ENCODE results near the gene PNLIPRP1.

DNA sequence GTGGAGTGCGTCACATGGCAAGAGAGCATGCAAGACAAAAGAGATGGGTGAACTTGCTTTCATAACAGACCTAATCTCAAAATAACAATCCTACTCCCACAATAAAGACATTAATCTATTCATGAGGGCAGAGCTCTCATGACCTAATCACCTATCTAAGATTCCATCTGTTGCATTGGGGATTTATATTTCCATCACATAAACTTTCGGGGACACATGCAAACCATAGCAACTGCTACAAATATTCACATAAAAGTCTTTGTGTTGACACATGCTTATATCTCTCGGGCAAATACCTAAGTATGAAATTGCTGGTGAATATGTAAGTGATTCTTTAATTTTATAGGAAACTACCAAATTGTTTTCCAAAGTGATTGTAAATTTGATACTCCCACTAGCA is 16.0 kb upstream of the PNLIPRP1 start:
- TF ChIP-seq, protein P1, sequence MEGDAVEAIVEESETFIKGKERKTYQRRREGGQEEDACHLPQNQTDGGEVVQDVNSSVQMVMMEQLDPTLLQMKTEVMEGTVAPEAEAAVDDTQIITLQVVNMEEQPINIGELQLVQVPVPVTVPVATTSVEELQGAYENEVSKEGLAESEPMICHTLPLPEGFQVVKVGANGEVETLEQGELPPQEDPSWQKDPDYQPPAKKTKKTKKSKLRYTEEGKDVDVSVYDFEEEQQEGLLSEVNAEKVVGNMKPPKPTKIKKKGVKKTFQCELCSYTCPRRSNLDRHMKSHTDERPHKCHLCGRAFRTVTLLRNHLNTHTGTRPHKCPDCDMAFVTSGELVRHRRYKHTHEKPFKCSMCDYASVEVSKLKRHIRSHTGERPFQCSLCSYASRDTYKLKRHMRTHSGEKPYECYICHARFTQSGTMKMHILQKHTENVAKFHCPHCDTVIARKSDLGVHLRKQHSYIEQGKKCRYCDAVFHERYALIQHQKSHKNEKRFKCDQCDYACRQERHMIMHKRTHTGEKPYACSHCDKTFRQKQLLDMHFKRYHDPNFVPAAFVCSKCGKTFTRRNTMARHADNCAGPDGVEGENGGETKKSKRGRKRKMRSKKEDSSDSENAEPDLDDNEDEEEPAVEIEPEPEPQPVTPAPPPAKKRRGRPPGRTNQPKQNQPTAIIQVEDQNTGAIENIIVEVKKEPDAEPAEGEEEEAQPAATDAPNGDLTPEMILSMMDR (IDR thresholded peaks at IDR 0.05; ENCODE audit: poor library complexity) = no peak
- no peak for TF ChIP-seq EZH2phosphoT487 (IDR thresholded peaks at IDR 0.05; ENCODE audit: low read depth, severe bottlenecking, unreplicated experiment)

Measured in hepatocyte (in vitro differentiated cells).